ENCODE results near the gene C2orf81.

C2orf81 gene

GRCh38 chr2:74378007-74378406 lies 43.4 kb downstream of the C2orf81 start:
- TF ChIP-seq CTCF (IDR thresholded peaks at IDR 0.05; ENCODE audit: control insufficient read depth, insufficient read depth, low read depth, low read length, missing control alignments): no peak
- H3K4me3 ChIP-seq (ENCODE audit: control insufficient read depth, low read depth, low read length): no peak overlapping the region
- DNase-seq (ENCODE audit: low read depth): no peak

- no peak overlapping the region for H3K4me3 ChIP-seq (ENCODE audit: control insufficient read depth, low read depth, low read length)
- TF ChIP-seq CTCF (IDR thresholded peaks at IDR 0.05; ENCODE audit: control insufficient read depth, insufficient read depth, low read depth, low read length, missing control alignments): no peak
- DNase-seq (ENCODE audit: low read depth): no peak
Observed at GRCh38 chr2:74375838-74376237, 45.6 kb downstream of the C2orf81 start.

GRCh38 chr2:74374509-74375205 lies 46.8 kb downstream of the C2orf81 start:
- H3K4me3 ChIP-seq (ENCODE audit: control insufficient read depth, low read depth, low read length): no peak overlapping the region
- no peak for TF ChIP-seq CTCF (IDR thresholded peaks at IDR 0.05; ENCODE audit: control insufficient read depth, insufficient read depth, low read depth, low read length, missing control alignments)
- no peak for DNase-seq (ENCODE audit: low read depth)

- no peak overlapping the region for H3K4me3 ChIP-seq (ENCODE audit: control insufficient read depth, low read depth, low read length)
- TF ChIP-seq CTCF (IDR thresholded peaks at IDR 0.05; ENCODE audit: control insufficient read depth, insufficient read depth, low read depth, low read length, missing control alignments): no peak
- no peak for DNase-seq (ENCODE audit: low read depth)
Observed at GRCh38 chr2:74373985-74374384, 47.4 kb downstream of the C2orf81 start.

GRCh38 chr2:74373221-74373676 lies 48.2 kb downstream of the C2orf81 start:
- TF ChIP-seq CTCF (IDR thresholded peaks at IDR 0.05; ENCODE audit: control insufficient read depth, insufficient read depth, low read depth, low read length, missing control alignments): no peak
- H3K4me3 ChIP-seq (ENCODE audit: control insufficient read depth, low read depth, low read length): no peak overlapping the region
- DNase-seq (ENCODE audit: low read depth): no peak

- no peak for DNase-seq (ENCODE audit: low read depth)
- H3K4me3 ChIP-seq (ENCODE audit: control insufficient read depth, low read depth, low read length): no peak overlapping the region
- no peak for TF ChIP-seq CTCF (IDR thresholded peaks at IDR 0.05; ENCODE audit: control insufficient read depth, insufficient read depth, low read depth, low read length, missing control alignments)
Observed at GRCh38 chr2:74372674-74373073, 48.7 kb downstream of the C2orf81 start.
